ENCODE results near the gene KANTR.

Gene KANTR

GRCh38 chrX:53155512-53156206, 61.7 kb downstream of the KANTR start:
- no peaks in the 10 kb centered on the region for H3F3A ChIP-seq (ENCODE audit: insufficient read depth, low read length)
- DNase-seq = no peak
- no peak overlapping the region for H2AFZ ChIP-seq (ENCODE audit: low read length)
- H4K20me1 ChIP-seq (ENCODE audit: insufficient read depth, low read length) = no peaks in the 10 kb centered on the region
- H3K36me3 ChIP-seq (replicated peaks; ENCODE audit: insufficient read depth, low read length) = no peaks in the 10 kb centered on the region
- TF ChIP-seq EZH2phosphoT487 (IDR thresholded peaks at IDR 0.05; ENCODE audit: low read length) = no peak
- H3K79me2 ChIP-seq (ENCODE audit: low read length) = no peaks in the 10 kb centered on the region
- H3K9me3 ChIP-seq (replicated peaks; ENCODE audit: insufficient read depth, low read length) = no peaks in the 10 kb centered on the region
- no peaks in the 10 kb centered on the region for H3K27me3 ChIP-seq (replicated peaks; ENCODE audit: insufficient read depth, low read length)
- no peak overlapping the region for H3K4me2 ChIP-seq (ENCODE audit: low read depth, low read length)
- H3K9me2 ChIP-seq (replicated peaks; ENCODE audit: insufficient read depth, low read length) = no peaks in the 10 kb centered on the region
- H3K4me1 ChIP-seq (ENCODE audit: low read length) = no peaks in the 10 kb centered on the region
- no peak overlapping the region for H3K27ac ChIP-seq (ENCODE audit: low read length)
- H3K4me3 ChIP-seq (ENCODE audit: low read length) = no peak overlapping the region
- H3K9ac ChIP-seq (ENCODE audit: low read length) = no peak overlapping the region

GRCh38 chrX:53156207-53156596, 62.3 kb downstream of the KANTR start:
- H3K27me3 ChIP-seq (replicated peaks; ENCODE audit: insufficient read depth, low read length) = no peaks in the 10 kb centered on the region
- no peaks in the 10 kb centered on the region for H3K9me3 ChIP-seq (replicated peaks; ENCODE audit: insufficient read depth, low read length)
- no peak overlapping the region for H3K4me3 ChIP-seq (ENCODE audit: low read length)
- H3F3A ChIP-seq (ENCODE audit: insufficient read depth, low read length) = no peaks in the 10 kb centered on the region
- no peak for DNase-seq
- no peaks in the 10 kb centered on the region for H3K79me2 ChIP-seq (ENCODE audit: low read length)
- no peaks in the 10 kb centered on the region for H4K20me1 ChIP-seq (ENCODE audit: insufficient read depth, low read length)
- H3K36me3 ChIP-seq (replicated peaks; ENCODE audit: insufficient read depth, low read length) = no peaks in the 10 kb centered on the region
- no peak overlapping the region for H2AFZ ChIP-seq (ENCODE audit: low read length)
- no peak for TF ChIP-seq EZH2phosphoT487 (IDR thresholded peaks at IDR 0.05; ENCODE audit: low read length)
- TF ChIP-seq CTCF (IDR thresholded peaks at IDR 0.05; ENCODE audit: low read length) = no peak
- no peak for TF ChIP-seq EZH2 (optimal IDR thresholded peaks at IDR 0.05; ENCODE audit: low read depth, low read length)
- no peak overlapping the region for H3K9ac ChIP-seq (ENCODE audit: low read length)
- H3K9me2 ChIP-seq (replicated peaks; ENCODE audit: insufficient read depth, low read length) = no peaks in the 10 kb centered on the region
- H3K27ac ChIP-seq (ENCODE audit: low read length) = no peak overlapping the region
- H3K4me1 ChIP-seq (ENCODE audit: low read length) = no peaks in the 10 kb centered on the region
- no peak overlapping the region for H3K4me2 ChIP-seq (ENCODE audit: low read depth, low read length)

- Histone ChIP-seq H3K27me3 (replicated peaks; ENCODE audit: insufficient read depth, low read length) (no peaks in the 10 kb centered on the region), H3K4me3 (ENCODE audit: low read length) (no peak overlapping the region), H3K9me2 (replicated peaks; ENCODE audit: insufficient read depth, low read length) (no peaks in the 10 kb centered on the region), H3K4me2 (ENCODE audit: low read depth, low read length) (no peak overlapping the region), H4K20me1 (ENCODE audit: insufficient read depth, low read length) (no peaks in the 10 kb centered on the region), H3F3A (ENCODE audit: insufficient read depth, low read length) (no peaks in the 10 kb centered on the region), H3K9me3 (replicated peaks; ENCODE audit: insufficient read depth, low read length) (no peaks in the 10 kb centered on the region), H3K36me3 (replicated peaks; ENCODE audit: insufficient read depth, low read length) (no peaks in the 10 kb centered on the region), H3K79me2 (ENCODE audit: low read length) (no peaks in the 10 kb centered on the region), H3K4me1 (ENCODE audit: low read length) (no peaks in the 10 kb centered on the region), H3K9ac (ENCODE audit: low read length) (no peak overlapping the region), H2AFZ (ENCODE audit: low read length) (no peak overlapping the region), H3K27ac (ENCODE audit: low read length) (no peak overlapping the region)
- no peak for TF ChIP-seq EZH2 (optimal IDR thresholded peaks at IDR 0.05; ENCODE audit: low read depth, low read length)
- no peak for TF ChIP-seq EZH2phosphoT487 (IDR thresholded peaks at IDR 0.05; ENCODE audit: low read length)
- no peak for TF ChIP-seq CTCF (IDR thresholded peaks at IDR 0.05; ENCODE audit: low read length)
- no peak for DNase-seq
Observed at GRCh38 chrX:53159184-53159583, 65.2 kb downstream of the KANTR start.

GRCh38 chrX:53160297-53160983, 66.5 kb downstream of the KANTR start:
- no peak overlapping the region for H3K9ac ChIP-seq (ENCODE audit: low read length)
- no peaks in the 10 kb centered on the region for H3F3A ChIP-seq (ENCODE audit: insufficient read depth, low read length)
- H3K27ac ChIP-seq (ENCODE audit: low read length) = no peak overlapping the region
- no peaks in the 10 kb centered on the region for H3K79me2 ChIP-seq (ENCODE audit: low read length)
- no peak for DNase-seq
- no peak for TF ChIP-seq EZH2phosphoT487 (IDR thresholded peaks at IDR 0.05; ENCODE audit: low read length)
- TF ChIP-seq CTCF (IDR thresholded peaks at IDR 0.05; ENCODE audit: low read length) = no peak
- no peak for TF ChIP-seq EZH2 (optimal IDR thresholded peaks at IDR 0.05; ENCODE audit: low read depth, low read length)
- H3K9me2 ChIP-seq (replicated peaks; ENCODE audit: insufficient read depth, low read length) = no peaks in the 10 kb centered on the region
- no peaks in the 10 kb centered on the region for H4K20me1 ChIP-seq (ENCODE audit: insufficient read depth, low read length)
- no peaks in the 10 kb centered on the region for H3K4me1 ChIP-seq (ENCODE audit: low read length)
- no peak overlapping the region for H3K4me2 ChIP-seq (ENCODE audit: low read depth, low read length)
- H2AFZ ChIP-seq (ENCODE audit: low read length) = no peak overlapping the region
- H3K27me3 ChIP-seq (replicated peaks; ENCODE audit: insufficient read depth, low read length) = no peaks in the 10 kb centered on the region
- H3K36me3 ChIP-seq (replicated peaks; ENCODE audit: insufficient read depth, low read length) = no peaks in the 10 kb centered on the region
- H3K9me3 ChIP-seq (replicated peaks; ENCODE audit: insufficient read depth, low read length) = no peaks in the 10 kb centered on the region
- no peak overlapping the region for H3K4me3 ChIP-seq (ENCODE audit: low read length)

Measured in MM.1S (cell line).